HEK293T (cell line): ENCODE results near the gene NINJ1.

ENCODE experiments used
- CTCF ChIA-PET: fragments of 350-600 bp; formaldehyde crosslinking; extraction: SDS; loops from one replicate; lab custom pipeline; 2021; ENCODE audit warnings: antibody characterized with exemption, inconsistent platforms; lab: Yijun Ruan, JAX
- POLR2A ChIA-PET: fragments of 350-600 bp; formaldehyde crosslinking; extraction: SDS; loops from one replicate; lab custom pipeline; 2020; ENCODE audit warnings: antibody characterized with exemption, inconsistent platforms; lab: Yijun Ruan, JAX
- DNase-seq: peaks from one replicate; pipeline ENCODE4 v3.0.0; 2012; ENCODE audit warnings: mixed read lengths; ENCODE audit errors: extremely low spot score
- ARNT ChIP-seq: fragments of 450-650 bp; IDR thresholded peaks from 2 replicates; pipeline ENCODE4 v1.6.1; 2017; ENCODE audit warnings: mild to moderate bottlenecking
- BHLHE40 ChIP-seq: fragments of 450-650 bp; IDR thresholded peaks from 2 replicates; pipeline ENCODE4 v1.6.1; 2016; ENCODE audit warnings: mild to moderate bottlenecking, moderate library complexity, borderline replicate concordance
- CTBP1 ChIP-seq: fragments of 450-650 bp; IDR thresholded peaks from 2 replicates; pipeline ENCODE4 v1.6.1; 2016; ENCODE audit warnings: borderline replicate concordance
- ELF4 ChIP-seq: fragments of 450-650 bp; IDR thresholded peaks from 2 replicates; pipeline ENCODE4 v1.6.1; 2017; ENCODE audit warnings: antibody characterized with exemption
- FOXA1 ChIP-seq: fragments of 450-650 bp; IDR thresholded peaks from 2 replicates; pipeline ENCODE4 v1.6.1; 2016; ENCODE audit warnings: mild to moderate bottlenecking
- FOXK2 ChIP-seq: fragments of 450-650 bp; IDR thresholded peaks from 2 replicates; pipeline ENCODE4 v1.6.1; 2016; ENCODE audit warnings: mild to moderate bottlenecking
- FOXM1 ChIP-seq: fragments of 450-650 bp; IDR thresholded peaks from 2 replicates; pipeline ENCODE4 v1.6.1; 2017; ENCODE audit warnings: mild to moderate bottlenecking, borderline replicate concordance
- HDGF ChIP-seq: fragments of 450-650 bp; IDR thresholded peaks from 2 replicates; pipeline ENCODE4 v1.6.1; 2017; ENCODE audit warnings: antibody characterized with exemption, borderline replicate concordance
- L3MBTL2 ChIP-seq: fragments of 450-650 bp; conservative IDR thresholded peaks from 2 replicates; pipeline ENCODE4 v1.6.1; 2016; ENCODE audit warnings: mild to moderate bottlenecking
- LEF1 ChIP-seq: fragments of 450-650 bp; IDR thresholded peaks from 2 replicates; pipeline ENCODE4 v1.6.1; 2017; ENCODE audit warnings: mild to moderate bottlenecking, borderline replicate concordance
- NFRKB ChIP-seq: fragments of 450-650 bp; IDR thresholded peaks from 2 replicates; pipeline ENCODE4 v1.6.1; 2016; ENCODE audit warnings: mild to moderate bottlenecking, moderate library complexity
- SP1 ChIP-seq: fragments of 450-650 bp; IDR thresholded peaks from 2 replicates; pipeline ENCODE4 v1.6.1; 2017
- SUZ12 ChIP-seq: fragments of 450-650 bp; IDR thresholded peaks from 2 replicates; pipeline ENCODE4 v1.6.1; 2016; ENCODE audit warnings: mild to moderate bottlenecking
- TARDBP ChIP-seq: fragments of 450-650 bp; IDR thresholded peaks from 2 replicates; pipeline ENCODE4 v1.6.1; 2016
- ZNF384 ChIP-seq: fragments of 450-650 bp; IDR thresholded peaks from 2 replicates; pipeline ENCODE4 v1.6.1; 2016
- TF ChIP-seq, protein P1 (sequence below): fragments of 450-650 bp; IDR thresholded peaks from 2 replicates; pipeline ENCODE4 v1.6.1; 2016

Gene NINJ1

DNA sequence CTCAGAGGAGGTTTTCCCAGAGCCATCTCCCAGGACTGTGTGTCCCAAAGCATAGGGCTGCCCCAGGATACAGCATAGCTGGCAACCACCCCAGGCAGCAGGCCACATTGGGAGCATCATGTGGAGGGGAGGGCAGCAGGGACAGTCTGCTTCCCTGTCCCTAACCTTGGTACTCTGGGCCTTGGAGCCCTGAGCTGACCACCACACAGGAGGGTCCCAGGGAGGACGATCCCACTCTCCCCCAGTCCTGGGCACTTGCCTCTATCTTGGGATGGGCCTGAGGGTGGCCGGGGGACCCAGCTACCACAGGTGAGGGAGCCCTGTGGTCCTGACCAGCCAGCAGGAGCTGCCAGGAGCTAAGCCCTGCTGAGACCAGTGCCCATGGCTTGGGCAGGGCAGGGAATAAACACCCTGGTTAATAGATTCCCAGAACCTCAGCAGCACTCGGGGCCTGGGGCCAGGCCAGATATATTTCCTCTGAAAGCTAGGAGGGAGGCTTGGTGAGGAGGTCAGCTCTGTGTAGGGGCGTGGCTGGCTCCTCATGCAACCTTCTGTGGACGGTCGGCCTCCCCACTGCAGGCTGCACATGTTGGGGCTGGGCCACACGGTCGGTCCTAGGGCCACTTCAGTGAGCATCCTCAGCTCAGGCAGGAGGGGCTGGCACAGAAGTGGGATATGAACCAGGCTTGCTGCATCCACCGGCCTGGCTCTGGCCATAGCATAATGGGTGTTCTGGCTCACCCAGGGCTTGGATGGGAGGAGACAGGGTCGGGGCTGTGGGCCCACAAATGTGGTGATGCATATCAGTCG lies 4.2 kb downstream of the NINJ1 start:
- ChIA-PET POLR2A (no interaction called here), CTCF (interaction anchor here (0.8 to 1.0 kb wide), 2 partner anchors 21 to 24 kb away, joined by 3 read pairs; no protein-coding TSS in a partner anchor)
- TF ChIP-seq NFRKB (no peak), FOXK2 (no peak), L3MBTL2 (no peak), HDGF (no peak), SUZ12 (no peak), ELF4 (no peak), ARNT (no peak), TARDBP (no peak), SP1 (no peak), BHLHE40 (no peak), FOXA1 (no peak)
- TF ChIP-seq, protein P1, sequence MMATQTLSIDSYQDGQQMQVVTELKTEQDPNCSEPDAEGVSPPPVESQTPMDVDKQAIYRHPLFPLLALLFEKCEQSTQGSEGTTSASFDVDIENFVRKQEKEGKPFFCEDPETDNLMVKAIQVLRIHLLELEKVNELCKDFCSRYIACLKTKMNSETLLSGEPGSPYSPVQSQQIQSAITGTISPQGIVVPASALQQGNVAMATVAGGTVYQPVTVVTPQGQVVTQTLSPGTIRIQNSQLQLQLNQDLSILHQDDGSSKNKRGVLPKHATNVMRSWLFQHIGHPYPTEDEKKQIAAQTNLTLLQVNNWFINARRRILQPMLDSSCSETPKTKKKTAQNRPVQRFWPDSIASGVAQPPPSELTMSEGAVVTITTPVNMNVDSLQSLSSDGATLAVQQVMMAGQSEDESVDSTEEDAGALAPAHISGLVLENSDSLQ: no peak
- DNase-seq: no peak

DNA sequence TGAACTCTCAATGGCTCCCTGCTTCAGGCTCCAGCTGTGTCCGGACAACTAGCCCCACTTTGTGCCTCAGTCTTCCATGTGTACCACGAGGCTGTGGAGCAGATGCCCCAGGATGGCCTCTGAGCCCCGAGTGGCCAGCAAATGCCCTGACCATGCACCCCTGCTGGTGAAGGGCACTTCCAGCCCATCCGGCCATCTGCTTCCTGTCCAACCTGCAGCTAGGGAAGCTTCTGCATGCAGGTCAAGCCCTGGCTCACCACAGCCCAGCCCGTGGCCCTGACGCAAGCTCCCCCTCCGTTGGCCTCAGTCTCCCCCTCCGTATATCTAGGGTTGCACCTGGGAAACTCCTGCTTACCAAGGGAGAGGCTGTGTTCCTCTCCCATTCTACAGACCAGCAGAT lies 4.8 kb downstream of the NINJ1 start:
- ChIA-PET CTCF (interaction anchor here (1.0 kb wide), 1 partner anchor 20 kb away, joined by 3 read pairs; no protein-coding TSS in a partner anchor), POLR2A (no interaction called here)
- DNase-seq: no peak
- TF ChIP-seq FOXA1 (no peak), ELF4 (no peak), CTBP1 (no peak), NFRKB (no peak), HDGF (no peak), ZNF384 (no peak), FOXK2 (no peak), SUZ12 (no peak)
- TF ChIP-seq, protein P1: no peak

DNA sequence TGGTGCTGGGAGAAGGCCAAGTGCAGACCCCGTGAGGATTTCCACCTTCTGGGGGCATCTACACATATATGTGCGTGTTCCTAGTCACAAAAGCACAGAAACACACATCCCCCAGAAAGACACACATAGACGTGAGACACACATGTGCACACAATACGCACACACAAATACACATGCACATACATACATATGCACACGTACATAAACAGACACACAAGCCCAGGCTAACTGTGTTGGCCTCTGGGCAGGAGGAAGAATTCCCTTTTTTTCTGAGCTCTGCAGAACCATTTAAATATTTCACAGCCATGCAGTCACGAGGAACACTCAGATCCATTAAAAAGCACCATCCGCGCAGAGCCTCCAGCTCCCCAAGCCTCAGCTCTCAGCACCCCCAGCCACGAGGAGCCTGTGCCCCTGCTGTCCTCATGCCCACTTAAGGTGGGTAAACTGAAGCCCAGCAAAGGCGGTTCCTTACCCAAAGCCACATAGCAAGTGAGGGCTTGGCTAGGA lies 5.3 kb downstream of the NINJ1 start:
- no peak for DNase-seq
- ChIA-PET CTCF (interaction anchor here (1.0 kb wide), 1 partner anchor 20 kb away, joined by 3 read pairs; no protein-coding TSS in a partner anchor), POLR2A (no interaction called here)
- TF ChIP-seq SUZ12 (no peak), BHLHE40 (no peak), NFRKB (no peak), LEF1 (no peak), ARNT (no peak), L3MBTL2 (no peak), FOXK2 (no peak), ZNF384 (no peak), HDGF (no peak), FOXA1 (no peak), ELF4 (no peak), TARDBP (no peak), SP1 (no peak), CTBP1 (no peak)
- TF ChIP-seq, protein P1: no peak

DNA sequence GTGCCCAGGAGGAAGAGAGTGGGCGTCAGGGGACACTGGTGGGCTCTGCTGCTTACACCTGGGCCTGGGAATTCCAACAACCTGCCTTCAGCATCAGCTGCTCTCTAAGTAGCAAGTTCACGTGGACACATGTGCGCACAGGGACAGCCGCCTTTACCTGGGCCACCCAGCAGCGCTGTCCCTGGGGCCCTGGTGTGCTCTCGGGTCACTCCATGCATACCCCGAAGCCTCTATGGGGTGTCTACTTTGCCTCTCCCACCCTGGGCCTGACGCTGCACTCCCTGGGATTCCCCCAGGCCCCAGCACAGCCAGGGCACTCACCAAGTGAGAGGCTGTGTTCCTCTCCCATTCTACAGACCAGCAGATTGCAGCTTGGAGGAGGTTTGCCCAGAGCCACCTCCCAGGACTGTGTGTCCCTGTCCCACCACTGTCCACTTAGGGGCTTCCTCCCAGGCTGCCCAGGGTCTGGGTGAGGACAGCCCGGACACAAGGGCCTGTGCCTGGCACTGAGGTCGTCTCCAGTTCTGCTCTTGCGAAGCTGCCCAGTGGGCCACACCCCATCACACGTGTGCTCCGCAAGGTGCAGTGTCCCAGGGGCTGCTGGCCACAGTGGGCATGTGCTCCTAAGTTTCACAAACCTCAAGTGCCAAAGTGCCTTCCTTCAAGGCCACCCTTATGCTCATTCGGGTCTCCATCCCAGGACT lies 5.9 kb downstream of the NINJ1 start:
- ChIA-PET POLR2A (no interaction called here), CTCF (no interaction called here)
- TF ChIP-seq HDGF: no peak
- TF ChIP-seq NFRKB: no peak
- no peak for TF ChIP-seq BHLHE40
- TF ChIP-seq ARNT: no peak
- TF ChIP-seq TARDBP: no peak
- TF ChIP-seq SP1: no peak
- TF ChIP-seq LEF1: no peak
- no peak for TF ChIP-seq CTBP1
- TF ChIP-seq FOXM1: no peak
- TF ChIP-seq FOXK2: no peak
- TF ChIP-seq ZNF384: no peak
- no peak for TF ChIP-seq SUZ12
- no peak for TF ChIP-seq ELF4
- TF ChIP-seq L3MBTL2: no peak
- TF ChIP-seq FOXA1: no peak
- TF ChIP-seq, protein P1: no peak
- no peak for DNase-seq

DNA sequence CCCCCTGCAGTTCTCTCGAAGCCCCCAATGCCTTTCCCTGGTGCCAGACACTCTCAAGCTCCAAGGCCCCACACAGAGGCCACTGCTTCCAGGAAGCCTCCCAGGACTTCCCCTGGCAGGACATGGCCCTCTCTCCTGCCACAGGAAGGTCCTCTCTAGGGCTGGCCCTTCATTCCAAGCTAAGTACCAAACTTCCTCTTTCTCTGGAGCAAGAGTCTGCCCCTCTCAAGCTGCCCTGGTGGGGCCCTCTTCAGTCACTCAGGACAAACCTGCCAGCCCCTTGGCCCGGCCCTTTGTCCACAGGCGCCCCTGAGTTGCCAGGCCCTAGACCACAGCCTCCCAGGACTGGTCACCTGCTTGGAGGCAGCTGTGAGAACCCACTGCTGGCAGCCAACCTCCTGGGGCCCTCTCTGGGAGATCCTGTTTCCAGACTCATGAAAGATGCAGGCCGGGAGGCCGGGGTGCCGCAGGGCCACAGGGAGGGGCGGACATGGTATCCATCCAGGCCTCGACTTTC lies 6.6 kb downstream of the NINJ1 start:
- TF ChIP-seq CTBP1 (no peak), HDGF (no peak), SP1 (no peak), BHLHE40 (no peak), LEF1 (no peak), ARNT (no peak), ZNF384 (no peak), SUZ12 (no peak), L3MBTL2 (no peak), TARDBP (no peak), FOXA1 (no peak)
- TF ChIP-seq, protein P1: no peak
- CTCF ChIA-PET: no interaction called here
- no peak for DNase-seq
- POLR2A ChIA-PET: no interaction called here
